Measurements from ENCODE around the gene HSPD1.

GRCh38 chr2:197477797-197478196 is 21.8 kb downstream of the HSPD1 start:
- TF ChIP-seq POLR2A (IDR thresholded peaks at IDR 0.05) (no peak), CTCF (IDR thresholded peaks at IDR 0.05) (no peak)
